ENCODE results near the gene SNCB. TPM values are rescaled to one million over a fixed set of nuclear protein-coding genes. Genes with fewer than 3 reads are reported as not detected.
A peak's percentile ranks its signal among the peaks of the same experiment; 100 is the strongest.

Gene SNCB
- total and polyA plus RNA-seq, 2 of the 8 experiments (the other 6 are each of a cell fraction or from before 2014, with no cell fraction given), result 4.2 to 5.9 TPM

DNA sequence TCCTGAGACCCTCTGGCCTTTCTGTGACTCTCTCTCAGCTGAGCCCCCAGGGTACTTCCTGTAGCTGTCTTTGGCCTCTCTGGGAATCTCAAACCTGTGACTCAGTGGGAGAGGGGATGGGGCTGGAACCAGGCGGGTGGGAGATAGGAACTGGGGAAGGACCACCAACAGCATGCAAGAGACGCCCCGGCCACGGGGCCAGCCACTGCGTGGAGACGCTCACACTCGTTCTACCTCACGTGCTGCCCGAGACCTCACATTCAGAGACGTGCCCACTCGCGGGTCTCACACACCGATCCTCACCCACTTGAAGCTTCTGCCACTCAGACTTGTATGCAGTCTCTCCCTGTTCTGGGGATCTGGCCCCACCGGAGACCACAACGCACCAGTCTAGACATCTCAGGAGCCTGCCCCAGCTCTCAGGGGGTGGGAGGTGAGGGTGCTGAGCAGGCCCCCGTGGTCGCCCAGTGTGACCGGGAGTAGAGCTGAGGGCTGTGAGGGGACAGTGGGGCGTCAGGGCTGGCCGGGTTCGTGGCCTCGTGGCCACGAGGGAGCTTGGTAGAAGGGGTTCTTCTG lies 34.2 kb downstream of the SNCB start:
- Histone ChIP-seq H3K23me2 (ENCODE audit: low read depth, low read length) (peaks cover 14% of the 10 kb centered on the region; the same call in 1 of the 2 replicates), H3K79me1 (ENCODE audit: low read depth, low read length) (no peaks in the 10 kb centered on the region), H3K9me3 (ENCODE audit: insufficient read depth in 2 of 2, low read depth in 1 of 2, low read length in 1 of 2) (peaks cover 4 to 9% of the 10 kb centered on the region in 2 experiments; a peak in 2 of 4 replicates), H3K14ac (ENCODE audit: insufficient read length) (no peak overlapping the region), H3K4me1 (replicated peaks in 1 of 4; ENCODE audit: control insufficient read depth in 3 of 4, insufficient read depth in 4 of 4, low read length in 3 of 4) (0 out of 7 replicates have a peak, but pooled peaks cover 0 to 2% (median 0%) of the 10 kb centered on the region in 4 experiments), H3K23ac (ENCODE audit: insufficient read length) (no peak overlapping the region), H3K4me2 (ENCODE audit: insufficient read depth in 1 of 2, low read depth in 2 of 2, low read length in 2 of 2) (peak overlapping the region; percentile 69 to 83; a peak in 3 of 4 replicates), H4K20me1 (replicated peaks in 1 of 2; ENCODE audit: control insufficient read depth in 1 of 2, insufficient read depth in 2 of 2, low read length in 2 of 2) (peaks cover 0 to 7% of the 10 kb centered on the region in 2 experiments), H2BK20ac (ENCODE audit: low read length) (no peak overlapping the region), H3K27me3 (replicated peaks in 1 of 4; ENCODE audit: control insufficient read depth in 3 of 4, extremely low read depth in 1 of 4, insufficient read depth in 3 of 4, low read length in 3 of 4) (peaks cover 0 to 19% (median 7%) of the 10 kb centered on the region in 4 experiments; a peak in 4 of 7 replicates), H4K8ac (ENCODE audit: extremely low read depth, insufficient read depth, low read length) (peak overlapping the region; percentile 38; the same call in 1 of the 2 replicates), H2AFZ (ENCODE audit: low read length) (peak overlapping the region; percentile 8; the same call in 1 of the 2 replicates), H3K4me3 (ENCODE audit: extremely low read depth in 1 of 4, insufficient read depth in 2 of 4, low read depth in 3 of 4, low read length in 4 of 4) (peak overlapping the region in 1 of 4 experiments; percentile 55; a peak in 2 of 8 replicates), H2BK120ac (replicated peaks; ENCODE audit: low read depth, low read length) (no peak overlapping the region), H2BK12ac (ENCODE audit: low read depth, low read length) (no peak overlapping the region), H3K9ac (replicated peaks in 1 of 4; ENCODE audit: extremely low read depth in 1 of 4, low read depth in 3 of 4, low read length in 3 of 4) (no peak overlapping the region), H4K91ac (replicated peaks; ENCODE audit: insufficient read length, low read length) (no peak overlapping the region), H3K56ac (replicated peaks; ENCODE audit: insufficient read length, low read depth, low read length) (no peak overlapping the region), H3K18ac (ENCODE audit: extremely low read depth, low read length) (no peak overlapping the region), H2BK5ac (ENCODE audit: low read depth, low read length) (no peak overlapping the region), H3K4ac (replicated peaks; ENCODE audit: insufficient read length, low read depth, low read length) (no peak overlapping the region), H3K79me2 (ENCODE audit: control insufficient read depth in 1 of 2, insufficient read depth in 2 of 2, low read length in 2 of 2) (no peaks in the 10 kb centered on the region), H4K5ac (ENCODE audit: insufficient read length, low read depth, low read length) (no peak overlapping the region), H3K27ac (ENCODE audit: low read depth, low read length) (no peak overlapping the region), H2BK15ac (ENCODE audit: low read length) (0 out of 2 replicates have a peak overlapping the region, but pooled peaks have one; percentile 34), H3K36me3 (ENCODE audit: control insufficient read depth in 2 of 4, insufficient read depth in 4 of 4, low read length in 3 of 4) (peaks cover 0 to 4% (median 0%) of the 10 kb centered on the region in 4 experiments; a peak in 2 of 8 replicates), H2AK5ac (ENCODE audit: low read depth, low read length) (no peak overlapping the region)
- 89% methylated on average over 23 of the region's 23 CpGs; no CpG with 5 or more reads in 1 of the 2 experiments for WGBS, 2 experiments (ENCODE audit: extremely low coverage in 1 of 2, insufficient coverage in 1 of 2, insufficient read length in 1 of 2, insufficient replicate concordance in 2 of 2, low coverage in 1 of 2, low lambda C conversion rate in 2 of 2, missing lambda C conversion rate in 1 of 2)
- no peak for FAIRE-seq
- POLR2A ChIA-PET (ENCODE audit: partially characterized antibody), result interaction anchor here (0.7 to 3.3 kb wide), 8 partner anchors 10 to 60 kb away, joined by 3 to 23 read pairs (median 4); partner anchors contain the start of genes EIF4E1B, RNF44 and SNCB
- DNase-seq (ENCODE audit: low read depth in 1 of 2, low spot score in 2 of 2), result no peak
- CTCF ChIA-PET (ENCODE audit: partially characterized antibody), result interaction anchor here (0.5 to 5.6 kb wide), 18 partner anchors 10 to 249 kb away, joined by 3 to 37 read pairs (median 5); partner anchors contain the start of gene CDHR2
- TF ChIP-seq TEAD4 (IDR thresholded peaks at IDR 0.05; ENCODE audit: low read depth, low read length) (no peak), GABPA (IDR thresholded peaks at IDR 0.05; ENCODE audit: borderline replicate concordance, insufficient read depth, low read length) (no peak), MAX (IDR thresholded peaks at IDR 0.05) (peak; percentile 0; the same call in 1 of the 2 replicates)
